Measurements from ENCODE around the gene TES.
"Not testable (repeated sequence)": the region's sequence is repeated elsewhere in the genome, so short reads cannot be mapped to it uniquely, and the experiment has no call there.

The TES gene

DNA sequence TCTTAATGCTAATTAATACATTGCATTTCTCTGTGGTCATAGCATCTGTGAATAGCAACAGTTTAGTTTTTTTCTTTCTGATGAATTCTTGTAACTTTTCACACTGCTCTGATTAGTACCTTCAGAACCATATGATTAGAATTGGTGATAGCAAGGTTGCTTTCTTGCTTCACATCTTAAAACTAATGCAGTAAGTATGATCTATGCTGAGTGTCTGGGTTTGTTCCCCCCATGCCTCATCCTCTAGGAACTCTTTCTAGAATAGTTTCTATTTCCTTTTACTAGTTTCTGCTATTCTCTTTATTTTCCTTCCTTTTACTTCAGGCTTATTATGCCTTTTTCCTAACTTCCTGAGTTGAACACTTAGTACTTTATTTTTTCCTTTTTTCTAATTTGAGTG is 32.4 kb downstream of the TES start:
- DNase-seq (ENCODE audit: low spot score) = no peak

DNA sequence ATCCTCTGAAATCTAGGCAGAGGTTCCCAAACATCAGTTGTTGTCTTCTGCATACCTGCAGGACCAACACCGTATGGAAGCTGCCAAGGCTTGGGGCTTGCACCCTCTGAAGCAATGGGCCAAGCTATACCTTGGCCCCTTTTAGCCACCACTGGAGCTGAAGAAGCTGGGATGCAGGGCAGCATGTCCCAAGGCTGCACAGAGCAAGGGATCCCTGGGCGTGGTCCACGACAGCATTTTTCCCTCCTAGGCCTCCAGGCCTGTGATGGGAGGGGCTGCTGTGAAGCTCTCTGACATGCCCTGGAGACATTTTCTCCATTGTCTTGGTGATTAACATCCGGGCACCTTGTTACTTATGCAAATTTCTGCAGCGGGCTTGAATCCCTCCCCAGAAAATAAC is 34.5 kb downstream of the TES start:
- not testable (repeated sequence) for DNase-seq (ENCODE audit: low spot score)

DNA sequence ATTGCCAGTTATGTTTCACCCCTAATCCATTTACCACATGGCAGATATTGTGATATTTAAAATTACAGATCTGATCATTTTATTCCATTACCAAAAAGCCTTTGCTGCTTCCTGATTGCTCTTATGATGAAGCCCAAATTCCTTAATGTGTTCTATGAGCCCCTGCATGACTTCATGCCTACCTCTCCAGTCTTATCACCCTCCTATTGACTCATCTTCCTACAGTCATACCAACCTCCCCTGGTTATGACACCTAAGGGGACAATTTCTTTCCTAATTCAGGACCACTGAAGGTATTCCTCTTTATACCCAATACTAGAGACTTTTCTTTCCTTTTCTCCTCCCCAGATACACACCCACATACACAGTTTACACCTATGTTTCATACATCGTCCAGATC is 36.0 kb downstream of the TES start:
- no peak for DNase-seq (ENCODE audit: low spot score)

DNA sequence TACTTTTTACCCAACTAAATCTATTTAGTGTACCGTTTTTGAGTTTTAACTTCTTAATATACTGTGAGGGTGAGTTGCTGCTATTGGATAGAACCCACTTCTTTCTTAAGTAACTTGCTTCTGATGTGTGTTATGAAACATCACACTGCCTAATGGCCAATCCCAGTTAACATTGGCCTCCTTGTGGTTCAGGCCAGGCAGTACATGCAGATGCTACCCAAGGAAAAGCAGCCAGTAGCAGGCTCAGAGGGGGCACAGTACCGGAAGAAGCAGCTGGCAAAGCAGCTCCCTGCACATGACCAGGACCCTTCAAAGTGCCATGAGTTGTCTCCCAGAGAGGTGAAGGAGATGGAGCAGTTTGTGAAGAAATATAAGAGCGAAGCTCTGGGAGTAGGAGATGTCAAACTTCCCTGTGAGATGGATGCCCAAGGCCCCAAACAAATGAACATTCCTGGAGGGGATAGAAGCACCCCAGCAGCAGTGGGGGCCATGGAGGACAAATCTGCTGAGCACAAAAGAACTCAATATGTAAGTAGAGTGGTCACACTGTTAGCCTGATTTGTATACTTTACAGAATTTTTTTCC is 39.7 kb downstream of the TES start:
- no peak for DNase-seq (ENCODE audit: low spot score)

DNA sequence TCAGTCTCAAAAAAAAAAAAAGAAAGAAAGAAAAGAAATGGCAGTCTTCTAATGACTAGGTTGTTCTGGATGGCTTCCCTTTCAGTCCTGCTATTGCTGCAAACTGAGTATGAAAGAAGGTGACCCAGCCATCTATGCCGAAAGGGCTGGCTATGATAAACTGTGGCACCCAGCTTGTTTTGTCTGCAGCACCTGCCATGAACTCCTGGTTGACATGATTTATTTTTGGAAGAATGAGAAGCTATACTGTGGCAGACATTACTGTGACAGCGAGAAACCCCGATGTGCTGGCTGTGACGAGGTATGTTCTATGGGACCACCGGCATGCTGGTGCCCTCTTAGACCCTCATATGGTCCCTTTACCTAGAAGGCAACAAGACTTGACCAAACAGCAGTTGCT is 41.3 kb downstream of the TES start:
- DNase-seq (ENCODE audit: low spot score) = no peak

DNA sequence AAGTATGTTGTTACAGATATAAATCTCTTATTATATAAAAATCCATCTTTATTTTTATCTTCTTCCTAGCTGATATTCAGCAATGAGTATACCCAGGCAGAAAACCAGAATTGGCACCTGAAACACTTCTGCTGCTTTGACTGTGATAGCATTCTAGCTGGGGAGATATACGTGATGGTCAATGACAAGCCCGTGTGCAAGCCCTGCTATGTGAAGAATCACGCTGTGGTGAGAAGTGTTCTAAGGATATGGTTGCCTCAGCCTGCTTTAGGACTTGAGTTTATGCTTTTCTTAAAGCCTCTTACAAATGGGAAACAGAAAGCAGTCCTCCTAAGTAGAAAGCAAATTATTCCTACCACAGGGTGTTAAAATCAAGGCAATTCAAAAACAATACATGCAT is 41.9 kb downstream of the TES start:
- DNase-seq (ENCODE audit: low spot score) = no peak

DNA sequence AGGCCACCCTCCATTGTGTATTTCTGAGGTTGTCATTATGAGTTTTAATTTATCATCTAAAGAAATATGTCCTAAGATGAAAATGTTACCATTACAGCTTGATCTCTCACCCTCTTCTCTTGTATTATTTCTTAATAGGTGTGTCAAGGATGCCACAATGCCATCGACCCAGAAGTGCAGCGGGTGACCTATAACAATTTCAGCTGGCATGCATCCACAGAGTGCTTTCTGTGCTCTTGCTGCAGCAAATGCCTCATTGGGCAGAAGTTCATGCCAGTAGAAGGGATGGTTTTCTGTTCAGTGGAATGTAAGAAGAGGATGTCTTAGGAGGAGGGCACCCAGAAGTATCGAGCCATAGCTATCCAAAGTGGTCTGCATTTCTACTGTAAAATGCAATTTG is 46.8 kb downstream of the TES start:
- no peak for DNase-seq (ENCODE audit: low spot score)

DNA sequence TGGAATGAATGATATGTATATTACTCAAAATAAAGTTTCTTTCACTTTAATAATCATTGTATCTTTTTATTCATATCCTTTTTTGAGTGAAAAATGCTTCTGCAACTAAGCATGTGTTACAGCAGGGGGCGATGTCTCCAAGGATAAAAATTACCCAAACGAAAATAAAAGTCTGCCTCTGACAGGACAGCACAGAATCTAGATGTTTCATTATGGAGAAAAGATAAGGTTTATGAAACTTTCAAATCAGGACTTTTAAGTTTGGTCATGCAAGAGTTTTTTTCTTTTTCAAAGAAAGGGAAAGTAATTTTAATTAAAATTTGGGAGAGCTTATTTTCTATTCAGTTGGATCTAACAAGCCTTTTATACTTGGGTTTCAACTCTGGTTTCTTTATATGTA is 48.4 kb downstream of the TES start:
- DNase-seq (ENCODE audit: low spot score) = peak; percentile 56

DNA sequence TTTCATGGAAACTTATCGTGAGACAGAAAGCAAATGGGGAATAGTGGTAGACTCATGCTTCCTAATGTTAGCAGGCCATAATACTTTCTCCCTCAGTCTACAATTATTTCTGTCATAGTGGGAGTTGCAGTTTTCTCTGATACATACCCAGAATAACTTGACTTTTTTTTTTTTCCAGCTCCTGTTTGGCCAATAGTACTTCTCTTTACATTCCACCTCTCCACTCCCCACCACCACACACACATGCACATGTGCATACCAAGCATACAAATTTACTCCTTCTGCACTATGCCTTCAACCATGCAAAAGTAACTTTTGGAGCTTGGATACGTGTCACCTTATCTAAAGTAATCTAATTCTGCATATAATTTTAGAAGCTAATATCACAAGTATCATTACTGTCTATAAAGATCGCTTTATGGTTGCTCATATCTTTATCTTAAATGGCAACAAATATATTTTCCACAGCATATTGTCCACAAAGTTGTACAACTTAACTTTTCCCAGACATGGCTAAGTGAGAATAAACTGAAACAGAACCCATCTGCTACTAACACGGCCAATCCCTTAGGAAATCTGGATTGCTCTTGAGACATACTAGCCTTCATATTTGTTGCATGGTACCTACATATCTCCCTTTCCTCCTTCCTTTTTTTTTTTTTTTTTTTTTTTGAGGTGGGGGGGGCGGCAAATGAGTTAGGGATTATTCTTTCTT is 49.0 kb downstream of the TES start:
- no peak for DNase-seq (ENCODE audit: low spot score)

DNA sequence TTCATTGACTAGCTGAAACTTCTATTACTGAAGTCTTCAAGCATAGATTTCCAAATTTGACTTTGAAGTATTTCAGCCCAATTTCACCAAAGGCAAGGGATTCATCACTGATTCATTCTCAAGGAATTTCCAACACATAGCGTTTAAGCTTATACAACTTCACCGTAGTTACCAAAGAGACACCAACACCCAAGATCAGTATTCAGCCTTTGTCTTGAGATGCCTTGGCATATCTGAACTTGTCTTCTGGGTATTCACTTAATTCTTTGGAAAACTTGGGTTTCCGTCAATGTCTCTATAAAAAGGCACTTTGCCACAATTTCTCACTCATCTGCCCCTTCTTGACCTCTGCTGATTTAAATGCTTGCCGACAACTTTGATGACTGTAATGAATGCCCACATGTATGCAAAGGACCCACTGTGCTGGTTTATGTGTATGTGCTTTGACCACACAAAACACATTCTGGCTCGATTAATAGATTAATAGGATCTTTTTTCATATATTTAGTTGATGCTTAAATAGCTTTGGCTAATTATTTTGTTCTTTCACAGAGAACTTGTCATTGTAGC is 49.6 kb downstream of the TES start:
- DNase-seq (ENCODE audit: low spot score) = no peak

DNA sequence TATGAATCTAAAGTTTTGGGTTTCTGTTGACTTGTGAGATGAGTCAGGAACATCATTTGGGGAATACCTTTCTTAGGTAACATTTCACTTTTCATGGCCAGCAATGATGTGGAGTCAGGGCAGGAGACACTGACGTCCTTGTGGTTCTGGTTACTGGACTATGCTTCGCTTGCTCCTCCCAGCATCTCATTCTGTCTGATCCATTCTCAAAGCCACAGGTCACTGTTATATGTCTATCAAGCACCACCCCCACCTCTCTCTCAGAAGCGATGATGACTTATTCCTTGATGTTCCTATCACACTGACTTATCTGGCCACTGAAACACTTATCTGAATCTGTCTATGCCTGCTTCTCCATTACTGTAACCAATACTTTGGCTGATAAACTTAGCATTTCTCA is 51.6 kb downstream of the TES start:
- no peak for DNase-seq (ENCODE audit: low spot score)

DNA sequence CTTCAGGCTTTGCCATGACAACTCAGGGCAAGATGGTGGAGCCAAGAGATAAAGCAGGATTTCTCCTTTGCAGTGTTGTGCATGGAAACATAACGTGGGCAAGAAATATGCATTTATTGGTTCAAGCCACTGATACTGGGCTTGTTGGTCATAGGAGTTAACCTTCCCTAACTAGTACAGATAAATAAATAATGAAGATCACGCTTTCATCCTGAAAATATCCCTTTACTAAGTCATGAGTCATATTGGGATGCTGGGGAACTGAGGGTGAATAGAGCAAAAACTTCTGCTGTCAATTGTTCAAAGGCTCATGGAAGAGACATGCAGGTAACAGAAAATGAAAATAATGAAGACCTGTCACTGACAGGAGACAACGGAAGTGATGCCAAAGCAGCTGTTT is 55.5 kb downstream of the TES start:
- no peak for DNase-seq (ENCODE audit: low spot score)

DNA sequence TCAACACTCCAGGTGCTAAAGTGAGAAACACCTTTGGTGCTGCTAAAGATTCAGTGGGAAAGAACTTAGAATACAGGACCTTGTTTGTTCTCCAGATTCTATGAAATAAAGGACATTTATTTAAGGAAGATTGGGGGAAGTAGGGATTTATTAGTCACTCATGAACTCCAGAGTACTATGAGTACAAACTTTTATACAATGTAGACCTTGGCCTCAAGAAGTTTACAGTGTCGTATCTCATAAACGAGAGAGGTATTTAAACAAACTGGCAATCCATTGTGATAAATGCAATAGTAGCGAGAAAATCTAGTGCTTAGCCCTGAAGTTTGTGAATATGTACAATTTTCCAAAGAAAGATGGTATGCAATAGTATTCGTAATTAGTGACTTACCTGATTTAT is 59.1 kb downstream of the TES start:
- no peak for DNase-seq (ENCODE audit: low spot score)

DNA sequence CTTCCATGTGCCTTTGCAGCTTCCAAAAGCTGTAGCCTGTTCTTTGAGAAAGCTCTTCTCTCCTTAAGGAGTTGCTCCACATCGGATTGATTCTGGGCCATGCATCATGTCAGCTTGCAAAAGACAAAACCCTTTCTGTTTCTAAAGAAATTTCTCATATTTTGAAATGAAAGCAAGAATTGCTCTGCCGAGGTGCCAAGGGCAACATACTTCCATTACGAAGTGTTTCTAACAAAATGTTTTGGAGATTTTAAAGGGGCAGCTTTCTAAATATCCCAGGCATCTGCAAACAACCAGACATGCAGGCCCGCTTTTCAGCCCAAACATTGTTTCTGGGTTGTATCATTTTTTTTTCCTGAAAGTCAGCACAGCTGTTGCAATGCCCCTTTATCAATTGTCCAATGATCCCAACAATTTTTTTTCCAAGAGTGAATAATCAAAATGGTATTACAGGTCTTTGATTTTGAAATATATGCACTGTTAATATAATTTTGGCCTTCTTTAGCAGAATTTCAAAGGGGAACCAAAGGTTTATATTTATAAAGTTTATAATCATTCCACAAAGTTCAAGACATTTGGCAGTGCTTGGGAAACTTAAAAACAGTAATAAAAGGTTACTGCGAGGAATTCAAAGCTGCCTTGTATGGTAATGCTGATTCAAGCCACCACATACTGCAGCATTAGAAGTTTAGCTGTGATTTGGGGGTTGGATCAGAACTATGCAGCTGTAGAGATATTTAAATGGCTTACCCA is 61.0 kb downstream of the TES start:
- no peak for DNase-seq (ENCODE audit: low spot score)

DNA sequence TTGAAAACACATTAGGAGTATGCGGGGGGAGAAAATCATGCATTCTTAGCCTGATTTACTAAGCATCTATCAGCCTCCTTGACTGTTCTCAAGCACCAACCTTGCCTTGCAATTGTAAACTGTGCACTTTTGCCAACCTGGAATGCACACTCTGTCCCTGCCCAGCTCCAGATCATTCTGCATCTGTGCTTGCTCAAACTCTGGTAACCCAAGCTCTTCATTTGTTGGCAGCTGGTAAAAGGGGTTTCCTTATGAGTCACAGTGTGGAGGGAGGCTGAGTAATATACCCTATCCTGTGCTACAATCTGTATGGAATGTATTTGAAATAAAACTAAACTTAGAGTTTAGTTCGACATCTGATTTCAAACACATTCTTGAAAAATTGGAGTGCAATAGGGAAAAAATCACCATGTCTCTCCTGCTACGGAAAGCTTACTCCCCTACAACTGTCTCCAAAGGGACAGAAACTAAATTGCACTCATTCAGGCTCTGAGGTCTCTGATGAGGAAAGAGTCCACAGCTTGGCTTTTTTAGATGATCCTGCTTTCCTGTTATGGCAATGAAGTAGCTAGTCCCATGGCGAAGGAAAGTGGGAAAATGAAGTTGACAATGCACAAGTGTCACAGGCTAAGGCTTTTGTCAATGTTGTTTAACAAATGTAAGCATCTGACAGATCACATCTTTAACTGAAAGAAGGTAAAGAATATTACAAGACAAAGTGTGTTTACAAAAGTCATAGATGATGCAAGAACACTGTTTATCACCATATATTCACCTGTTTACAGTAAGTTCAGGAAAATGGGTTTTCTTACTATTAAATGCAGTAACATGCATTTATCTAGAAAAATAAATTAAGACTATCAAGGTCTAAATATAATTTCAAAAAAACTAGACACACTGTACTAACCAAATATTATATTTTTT is 61.9 kb downstream of the TES start:
- DNase-seq (ENCODE audit: low spot score) = no peak

DNA sequence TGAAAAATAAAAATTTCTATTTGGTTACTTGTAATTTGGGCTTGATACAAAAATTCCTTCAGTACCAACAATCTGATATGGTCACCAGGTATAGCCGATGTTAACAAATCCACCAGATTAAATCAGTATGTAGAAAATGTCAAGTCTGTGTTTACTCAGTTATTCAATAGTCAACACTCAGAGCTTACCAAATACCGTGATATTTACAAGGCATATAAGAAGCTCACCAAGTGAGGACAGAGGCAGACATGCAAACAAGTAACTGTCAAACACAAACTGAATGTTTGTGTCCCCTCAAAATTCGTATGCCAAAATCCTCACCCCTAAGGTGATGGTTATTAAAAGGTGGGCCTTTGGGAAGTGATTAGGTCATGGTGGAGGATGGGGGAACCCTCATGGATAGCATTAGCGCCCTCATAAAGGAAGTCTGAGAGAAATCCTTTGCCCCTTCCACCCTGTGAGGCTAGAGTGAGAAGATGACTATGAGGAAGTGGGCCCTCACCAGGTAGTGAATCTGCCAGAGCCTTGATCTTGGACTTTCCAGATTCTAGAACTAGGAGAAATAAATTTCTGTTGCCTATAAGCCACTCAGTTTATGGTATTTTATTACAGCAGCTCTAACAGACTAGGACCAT is 63.1 kb downstream of the TES start:
- no peak for DNase-seq (ENCODE audit: low spot score)

DNA sequence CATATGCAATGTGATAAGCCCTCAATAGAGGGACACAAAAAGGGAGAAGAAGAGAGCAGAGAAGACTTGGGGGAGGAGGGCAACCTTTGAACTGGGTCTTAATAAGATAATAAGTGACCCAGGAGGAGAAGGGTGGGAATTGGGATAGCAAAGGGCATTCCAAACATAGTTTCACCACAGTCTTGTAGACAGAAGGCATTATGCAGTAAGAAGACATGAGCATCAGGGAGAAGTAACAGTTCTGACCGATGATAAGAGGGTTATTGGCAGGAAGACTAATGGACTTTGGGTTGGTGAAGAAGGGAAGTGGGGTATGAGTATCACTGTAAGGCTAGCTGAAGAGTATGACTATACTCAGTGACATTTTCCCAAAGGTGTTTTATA is 63.6 kb downstream of the TES start:
- DNase-seq (ENCODE audit: low spot score) = no peak

DNA sequence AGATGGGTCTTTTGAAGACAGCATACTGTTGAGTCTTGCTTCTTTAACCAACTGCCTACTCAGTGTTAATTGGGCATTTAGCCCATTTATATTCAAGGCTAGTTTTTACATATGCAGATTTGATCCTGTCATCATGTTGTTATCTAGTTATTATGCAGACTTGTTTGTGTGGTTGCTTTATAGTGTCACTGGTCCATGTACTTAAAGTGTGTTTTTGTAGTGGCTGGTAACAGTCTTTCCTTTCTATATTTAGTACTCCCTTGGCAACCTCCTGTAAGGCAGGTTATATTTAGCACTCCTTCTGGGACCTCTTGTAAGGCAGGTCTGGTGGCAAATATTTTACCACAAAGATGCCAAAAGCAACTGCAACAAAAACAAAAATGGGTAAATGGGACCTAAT is 66.7 kb downstream of the TES start:
- DNase-seq (ENCODE audit: low spot score) = no peak

DNA sequence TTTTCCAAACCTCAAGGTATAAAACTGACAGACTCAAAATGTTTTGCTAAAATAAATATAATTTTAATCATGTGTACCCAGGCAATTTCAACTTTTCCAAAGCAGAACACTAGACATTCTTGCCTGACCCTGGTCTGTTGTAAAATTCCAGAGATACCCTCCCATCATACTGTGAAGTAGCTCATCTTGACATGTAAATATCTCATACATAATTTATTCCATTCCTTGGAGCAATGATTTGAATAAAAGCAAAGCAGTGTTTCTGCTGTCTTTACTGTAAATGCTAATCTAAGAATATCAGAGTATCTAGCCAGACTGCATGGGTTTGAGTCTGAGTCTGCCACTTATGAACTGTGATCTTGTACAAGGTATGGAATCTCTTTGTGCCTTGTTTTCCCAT is 68.9 kb downstream of the TES start:
- DNase-seq (ENCODE audit: low spot score) = no peak

DNA sequence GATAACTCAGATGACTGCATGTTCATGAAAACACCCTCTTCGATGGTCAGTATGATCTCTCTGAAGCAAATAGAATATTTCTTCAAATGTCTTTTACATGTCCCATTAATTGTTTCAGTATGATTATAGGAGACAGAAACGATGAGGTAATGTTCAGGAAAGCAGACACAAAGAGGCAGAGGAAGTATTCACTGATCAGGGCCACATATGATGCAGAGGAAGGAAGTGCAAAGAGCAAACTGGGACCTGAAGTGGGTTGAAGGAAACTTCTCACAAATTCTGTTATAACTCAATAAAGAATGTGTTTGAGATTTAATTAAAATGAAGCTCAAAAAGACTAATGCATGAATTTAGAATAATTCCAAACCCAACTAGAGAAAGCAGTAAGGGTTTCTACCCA is 70.5 kb downstream of the TES start:
- DNase-seq (ENCODE audit: low spot score) = no peak

DNA sequence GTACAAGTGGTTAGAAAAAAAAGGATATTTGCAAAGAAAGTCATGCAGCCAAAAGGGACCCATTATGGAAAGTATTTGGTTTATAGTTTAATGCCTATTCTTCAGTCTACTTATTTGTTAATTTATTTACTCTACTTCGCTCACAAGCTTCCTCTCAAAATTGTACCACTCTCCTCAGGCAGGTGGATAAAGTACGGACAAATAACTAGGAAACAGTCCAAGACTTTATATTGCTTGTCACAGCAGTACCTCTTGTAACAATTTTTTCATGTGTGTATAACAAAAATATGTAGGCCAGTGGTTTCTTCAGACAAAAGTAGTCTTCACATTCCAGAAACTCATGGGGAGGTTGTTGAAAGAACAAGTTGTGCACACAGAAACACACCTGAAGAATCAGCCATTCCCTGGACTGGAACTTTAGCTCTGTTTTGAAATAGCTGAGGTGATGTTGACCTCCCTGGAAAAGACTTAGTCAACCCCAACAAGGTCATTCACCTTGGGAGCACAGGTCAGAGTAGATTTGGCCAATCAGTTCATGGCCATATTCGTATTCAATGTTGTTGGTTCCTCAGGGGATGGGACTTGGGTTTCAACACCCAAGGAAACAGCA is 73.4 kb downstream of the TES start:
- DNase-seq (ENCODE audit: low spot score) = no peak

Measured in CD4-positive, alpha-beta T cell treated with Interleukin-2 at 100 ng/mL for 4 hours (primary cell).